ENCODE results near the gene GGCX.

Gene GGCX

GRCh38 chr2:85525567-85525966 is 35.7 kb downstream of the GGCX start:
- intact Hi-C loops (cut with DNase I), result no loop called here
- DNase-seq, result no peak

- intact Hi-C loops (cut with DNase I), result no loop called here
- DNase-seq, result peak in 1 of 10 donors; percentile 20
These were observed 36.3 kb downstream of the GGCX start for GRCh38 chr2:85525029-85525428.

- peak in 6 of 10 donors; percentile 24 to 84 (median 30) for DNase-seq
- intact Hi-C loops (cut with DNase I), result no loop called here
These were observed 36.9 kb downstream of the GGCX start for GRCh38 chr2:85524336-85524908.

- peak in 2 of 10 donors; percentile 31 to 69 for DNase-seq
- intact Hi-C loops (cut with DNase I), result no loop called here
These were observed 37.4 kb downstream of the GGCX start for GRCh38 chr2:85523903-85524335.

- peak in 1 of 10 donors; percentile 16 for DNase-seq
- intact Hi-C loops (cut with DNase I), result no loop called here
These were observed 38.0 kb downstream of the GGCX start for GRCh38 chr2:85523062-85523902.

GRCh38 chr2:85522090-85522647 is 39.1 kb downstream of the GGCX start:
- intact Hi-C loops (cut with DNase I), result no loop called here
- peak in 1 of 10 donors; percentile 7 for DNase-seq

- intact Hi-C loops (cut with DNase I), result no loop called here
- DNase-seq, result no peak
These were observed 44.5 kb downstream of the GGCX start for GRCh38 chr2:85516653-85517389.

GRCh38 chr2:85514323-85514722 is 47.0 kb downstream of the GGCX start:
- DNase-seq, result no peak
- intact Hi-C loops (cut with DNase I), result no loop called here

GRCh38 chr2:85511008-85511811 is 50.1 kb downstream of the GGCX start:
- intact Hi-C loops (cut with DNase I), result no loop called here
- DNase-seq, result no peak

- DNase-seq, result no peak
- intact Hi-C loops (cut with DNase I), result no loop called here
These were observed 54.5 kb downstream of the GGCX start for GRCh38 chr2:85506768-85507181.

- intact Hi-C loops (cut with DNase I), result no loop called here
- no peak for DNase-seq
These were observed 55.6 kb downstream of the GGCX start for GRCh38 chr2:85505551-85506238.

- DNase-seq, result no peak
- intact Hi-C loops (cut with DNase I), result no loop called here
These were observed 56.5 kb downstream of the GGCX start for GRCh38 chr2:85504778-85505261.

GRCh38 chr2:85503851-85504777 is 57.2 kb downstream of the GGCX start:
- DNase-seq, result peak in 1 of 10 donors; percentile 26
- intact Hi-C loops (cut with DNase I), result no loop called here

GRCh38 chr2:85503168-85503850 is 58.0 kb downstream of the GGCX start:
- intact Hi-C loops (cut with DNase I), result no loop called here
- peak in 2 of 10 donors; percentile 16 to 57 for DNase-seq

- intact Hi-C loops (cut with DNase I), result no loop called here
- no peak for DNase-seq
These were observed 58.6 kb downstream of the GGCX start for GRCh38 chr2:85502720-85503119.

GRCh38 chr2:85501248-85501647 is 60.0 kb downstream of the GGCX start:
- DNase-seq, result peak in 1 of 10 donors; percentile 18

GRCh38 chr2:85497944-85498630 is 63.2 kb downstream of the GGCX start:
- intact Hi-C loops (cut with DNase I), result no loop called here
- no peak for DNase-seq

More at GRCh38 chr2:85501248-85501647, 60.0 kb downstream of the GGCX start:
- intact Hi-C loops (cut with DNase I), result no loop called here

All from posterior cingulate gyrus (tissue), 11 donors.